GM23338 (cell line): ENCODE data around the gene GASK1B. TPM values are rescaled to one million over a fixed set of nuclear protein-coding genes. Genes with fewer than 3 reads are reported as not detected.

Experiments used
- ATAC-seq: fragments of 200-7000 bp; cut with Tn5 transposase; 3 replicates; pipeline ENCODE4 v1.9.1; 2020
- DNase-seq: peaks from one replicate; pipeline ENCODE4 v3.0.0-alpha.2; 2015; ENCODE audit warnings: low spot score
- H2AFZ ChIP-seq: fragments of 200-600 bp; sonication (generic); 2 replicates; pipeline ENCODE4 v1.8.0; 2016; ENCODE audit warnings: antibody characterized with exemption, mild to moderate bottlenecking, moderate library complexity
- H3F3A ChIP-seq: fragments of 200-600 bp; sonication (generic); replicated peaks from 2 replicates; pipeline ENCODE4 v1.8.0; 2017; ENCODE audit warnings: antibody characterized with exemption, mixed run types, low read depth
- H3K27ac ChIP-seq: fragments of 200-600 bp; sonication (generic); 2 replicates; pipeline ENCODE4 v1.6.1; 2016; ENCODE audit warnings: low read depth
- H3K27me3 ChIP-seq: fragments of 200-600 bp; sonication (generic); 2 replicates; pipeline ENCODE4 v1.8.0; 2016; ENCODE audit warnings: mild to moderate bottlenecking, mixed run types, moderate library complexity; ENCODE audit not compliant: insufficient read depth
- H3K36me3 ChIP-seq: fragments of 200-600 bp; sonication (generic); 2 replicates; pipeline ENCODE4 v1.8.0; 2016; ENCODE audit warnings: mild to moderate bottlenecking; ENCODE audit not compliant: insufficient read depth
- H3K4me1 ChIP-seq: fragments of 200-600 bp; sonication (generic); 2 replicates; pipeline ENCODE4 v1.8.0; 2016; ENCODE audit warnings: mild to moderate bottlenecking, moderate library complexity; ENCODE audit not compliant: insufficient read depth
- H3K4me2 ChIP-seq: fragments of 200-600 bp; sonication (generic); 2 replicates; pipeline ENCODE4 v1.7.1; 2017; ENCODE audit warnings: mixed run types
- H3K4me3 ChIP-seq: fragments of 200-600 bp; sonication (generic); 2 replicates; pipeline ENCODE4 v1.6.1; 2016; ENCODE audit warnings: mixed run types
- H3K79me2 ChIP-seq: fragments of 200-600 bp; sonication (generic); replicated peaks from 2 replicates; pipeline ENCODE4 v1.8.0; 2017; ENCODE audit warnings: mild to moderate bottlenecking; ENCODE audit not compliant: insufficient read depth
- H3K9me2 ChIP-seq: fragments of 200-600 bp; sonication (generic); 2 replicates; pipeline ENCODE4 v1.8.0; 2017; ENCODE audit not compliant: insufficient read depth
- H4K20me1 ChIP-seq: fragments of 200-600 bp; sonication (generic); replicated peaks from 2 replicates; pipeline ENCODE4 v1.8.0; 2017; ENCODE audit warnings: mild to moderate bottlenecking; ENCODE audit not compliant: insufficient read depth
- H3K27ac Mint-ChIP-seq: 2 replicates; pipeline ENCODE4 v1.8.0; 2020; ENCODE audit warnings: inconsistent platforms, mild to moderate bottlenecking, moderate library complexity, mixed read lengths
- H3K27me3 Mint-ChIP-seq: 3 replicates; pipeline ENCODE4 v1.8.0; 2022; ENCODE audit warnings: low read depth, mild to moderate bottlenecking, moderate library complexity, mixed read lengths, inconsistent platforms; ENCODE audit not compliant: insufficient read depth, poor library complexity
- H3K36me3 Mint-ChIP-seq: 3 replicates; pipeline ENCODE4 v1.8.0; 2021; ENCODE audit warnings: low read depth, mild to moderate bottlenecking, inconsistent platforms, moderate library complexity, mixed read lengths
- H3K4me1 Mint-ChIP-seq: 3 replicates; pipeline ENCODE4 v1.8.0; 2020; ENCODE audit warnings: mild to moderate bottlenecking, inconsistent platforms, mixed read lengths
- H3K4me3 Mint-ChIP-seq: 3 replicates; pipeline ENCODE4 v1.8.0; 2021; ENCODE audit warnings: moderate library complexity, mild to moderate bottlenecking, inconsistent platforms, mixed read lengths
- H3K9me3 Mint-ChIP-seq: 3 replicates; pipeline ENCODE4 v1.8.0; 2020; ENCODE audit warnings: moderate library complexity, mild to moderate bottlenecking, inconsistent platforms, mixed read lengths
- CREB1 ChIP-seq: fragments of 250-450 bp; sonication (Bioruptor Pico); IDR thresholded peaks from 2 replicates; pipeline ENCODE4 v1.5.0; 2020; ENCODE audit warnings: low read depth, mild to moderate bottlenecking, moderate library complexity
- ETS1 ChIP-seq: IDR thresholded peaks from 2 replicates; pipeline ENCODE4 v1.6.1; 2016; ENCODE audit warnings: antibody characterized with exemption
- EZH2 ChIP-seq: fragments of 200-600 bp; sonication (generic); IDR thresholded peaks from one replicate; pipeline ENCODE4 v1.8.0; 2017; ENCODE audit warnings: antibody characterized with exemption, mild to moderate bottlenecking, low read depth; ENCODE audit not compliant: unreplicated experiment
- EZH2phosphoT487 ChIP-seq: fragments of 200-600 bp; sonication (generic); IDR thresholded peaks from one replicate; pipeline ENCODE4 v1.8.1; 2018; ENCODE audit warnings: antibody characterized with exemption; ENCODE audit not compliant: unreplicated experiment
- NANOG ChIP-seq: IDR thresholded peaks from 2 replicates; pipeline ENCODE4 v1.6.1; 2016; ENCODE audit warnings: antibody characterized with exemption, borderline replicate concordance
- POLR2AphosphoS5 ChIP-seq: IDR thresholded peaks from 2 replicates; pipeline ENCODE4 v1.6.1; 2016; ENCODE audit warnings: antibody characterized with exemption, low read depth
- REST ChIP-seq: IDR thresholded peaks from one replicate; pipeline ENCODE4 v1.6.1; 2018; ENCODE audit warnings: antibody characterized with exemption; ENCODE audit not compliant: unreplicated experiment
- STAT1 ChIP-seq: IDR thresholded peaks from one replicate; pipeline ENCODE4 v1.6.1; 2016; ENCODE audit warnings: antibody characterized with exemption; ENCODE audit not compliant: unreplicated experiment
- ZNF331 ChIP-seq: fragments of 250-450 bp; sonication (Bioruptor Pico); IDR thresholded peaks from 2 replicates; pipeline ENCODE4 v1.5.0; 2020; ENCODE audit warnings: low read depth, mild to moderate bottlenecking, moderate library complexity
- polyA plus RNA-seq: library from polyadenylated mRNA; unstranded; fragments of >200 nt; fragmentation: Nextera tagmentation; extraction: Ambion mirVana; gene quantifications from 2 replicates; pipeline ENCODE4 v1.2.1, GENCODE V29; 2016
- total RNA-seq: library from RNA; depleted of rRNA; stranded (reverse); fragments of >200 nt; shearing (Covaris generic); gene quantifications from 2 replicates; pipeline ENCODE4 v1.2.3, GENCODE V29; 2014

The GASK1B gene
- total and polyA plus RNA-seq, 2 experiments from 2014 or later, result not detected

GRCh38 chr4:158203436-158203835, 30.6 kb upstream of the GASK1B start (continued):
- TF ChIP-seq REST (no peak), STAT1 (no peak), ETS1 (no peak), CREB1 (CRISPR knock-in tag) (no peak), NANOG (no peak), EZH2phosphoT487 (no peak)

DNA sequence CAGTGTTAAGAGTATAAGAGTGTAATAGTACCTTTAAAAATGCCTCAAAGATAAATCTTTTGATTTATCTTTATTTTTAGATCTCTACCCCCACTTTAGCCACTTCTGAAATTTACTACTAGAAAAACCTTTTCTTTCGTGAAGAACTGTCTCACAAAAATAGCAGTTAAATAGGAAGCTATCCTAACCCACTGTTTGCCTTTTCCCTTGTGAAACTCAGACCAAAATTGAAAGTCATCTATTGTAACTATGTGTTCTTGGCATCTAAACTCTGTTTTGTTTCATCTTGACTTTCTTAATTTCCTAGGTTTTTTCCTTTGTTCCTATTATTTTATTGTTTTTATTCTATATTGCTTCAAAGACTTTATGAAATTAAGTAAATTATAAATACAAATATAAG, 29.7 kb upstream of the GASK1B start:
- H3K27ac ChIP-seq, result no peak overlapping the region
- H4K20me1 ChIP-seq, result no peaks in the 10 kb centered on the region
- no peaks in the 10 kb centered on the region for H3K79me2 ChIP-seq
- H3K4me1 Mint-ChIP-seq, result no peaks in the 10 kb centered on the region
- no peak overlapping the region for H3K4me3 ChIP-seq
- no peak overlapping the region for H3K27ac Mint-ChIP-seq
- no peaks in the 10 kb centered on the region for H3K36me3 Mint-ChIP-seq
- no peak overlapping the region for H2AFZ ChIP-seq
- no peaks in the 10 kb centered on the region for H3K36me3 ChIP-seq
- H3K27me3 Mint-ChIP-seq, result no peaks in the 10 kb centered on the region
- 0 out of 2 replicates have a peak, but pooled peaks cover 5% of the 10 kb centered on the region for H3K9me2 ChIP-seq
- no peak for TF ChIP-seq ZNF331 (CRISPR knock-in tag)
- H3K27me3 ChIP-seq, result no peaks in the 10 kb centered on the region
- no peak overlapping the region for H3K4me3 Mint-ChIP-seq
- no peak overlapping the region for H3K4me2 ChIP-seq
- H3K9me3 Mint-ChIP-seq, result no peaks in the 10 kb centered on the region; the same call in 2 of the 3 replicates
- DNase-seq, result no peak
- ATAC-seq, result no peak
- no peaks in the 10 kb centered on the region for H3F3A ChIP-seq
- no peaks in the 10 kb centered on the region for H3K4me1 ChIP-seq

- Histone ChIP-seq H3K79me2 (no peaks in the 10 kb centered on the region), H3K27ac (no peak overlapping the region), H4K20me1 (no peaks in the 10 kb centered on the region), H3K4me1 (no peaks in the 10 kb centered on the region), H2AFZ (no peak overlapping the region), H3K27me3 (no peaks in the 10 kb centered on the region), H3K9me2 (0 out of 2 replicates have a peak, but pooled peaks cover 5% of the 10 kb centered on the region), H3F3A (no peaks in the 10 kb centered on the region), H3K4me2 (no peak overlapping the region), H3K36me3 (no peaks in the 10 kb centered on the region), H3K4me3 (no peak overlapping the region)
- H3K4me1 Mint-ChIP-seq, result no peaks in the 10 kb centered on the region
- H3K27ac Mint-ChIP-seq, result no peak overlapping the region
- no peaks in the 10 kb centered on the region for H3K36me3 Mint-ChIP-seq
- no peak overlapping the region for H3K4me3 Mint-ChIP-seq
- no peak for ATAC-seq
- DNase-seq, result no peak
- no peaks in the 10 kb centered on the region; the same call in 2 of the 3 replicates for H3K9me3 Mint-ChIP-seq
- no peaks in the 10 kb centered on the region for H3K27me3 Mint-ChIP-seq
- TF ChIP-seq ETS1 (no peak), EZH2 (no peak), STAT1 (no peak), POLR2AphosphoS5 (no peak), NANOG (no peak), EZH2phosphoT487 (no peak), CREB1 (CRISPR knock-in tag) (no peak)
Measured at GRCh38 chr4:158201876-158202275, 29.1 kb upstream of the GASK1B start.
